ENCODE results near the gene GALR2.

GALR2 gene

DNA sequence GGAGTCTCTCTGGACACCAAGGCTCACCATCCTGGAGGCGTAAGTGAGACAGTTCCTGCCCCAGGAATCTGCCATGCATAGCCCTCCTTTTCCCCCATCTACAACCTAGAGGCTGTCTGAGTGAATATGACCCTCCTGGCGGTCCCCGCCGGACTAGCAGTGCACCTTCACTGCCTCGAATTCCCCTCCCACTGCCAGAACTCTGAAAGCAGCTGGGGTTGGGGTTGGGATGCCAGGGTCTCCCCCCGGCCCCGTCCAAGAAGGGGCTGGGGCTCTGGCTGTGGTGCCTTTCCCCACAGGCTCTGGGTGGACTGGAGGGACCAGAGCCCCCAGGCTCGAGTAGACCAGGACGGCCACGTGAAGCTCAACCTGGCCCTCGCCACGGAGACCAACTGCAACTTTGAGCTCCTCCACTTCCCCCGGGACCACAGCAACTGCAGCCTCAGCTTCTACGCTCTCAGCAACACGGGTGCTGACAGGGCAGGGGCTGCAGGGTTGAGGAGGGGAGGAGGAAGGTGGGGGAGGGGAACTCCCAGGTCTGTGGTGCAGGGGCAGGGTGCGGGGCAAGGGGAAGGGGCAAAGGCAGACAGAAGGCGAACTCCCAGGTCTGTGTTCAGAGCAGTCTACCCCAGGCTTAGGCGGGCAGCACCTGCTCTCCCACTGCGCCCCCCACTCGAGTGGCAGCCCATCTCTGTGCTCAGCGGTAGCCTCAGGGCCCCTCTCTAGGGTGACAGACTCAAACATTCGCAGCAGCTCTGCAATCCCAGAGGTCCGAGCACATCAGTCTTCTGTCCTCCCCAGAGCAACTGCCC lies 5.6 kb downstream of the GALR2 start:
- no peak for DNase-seq (ENCODE audit: low spot score)

DNA sequence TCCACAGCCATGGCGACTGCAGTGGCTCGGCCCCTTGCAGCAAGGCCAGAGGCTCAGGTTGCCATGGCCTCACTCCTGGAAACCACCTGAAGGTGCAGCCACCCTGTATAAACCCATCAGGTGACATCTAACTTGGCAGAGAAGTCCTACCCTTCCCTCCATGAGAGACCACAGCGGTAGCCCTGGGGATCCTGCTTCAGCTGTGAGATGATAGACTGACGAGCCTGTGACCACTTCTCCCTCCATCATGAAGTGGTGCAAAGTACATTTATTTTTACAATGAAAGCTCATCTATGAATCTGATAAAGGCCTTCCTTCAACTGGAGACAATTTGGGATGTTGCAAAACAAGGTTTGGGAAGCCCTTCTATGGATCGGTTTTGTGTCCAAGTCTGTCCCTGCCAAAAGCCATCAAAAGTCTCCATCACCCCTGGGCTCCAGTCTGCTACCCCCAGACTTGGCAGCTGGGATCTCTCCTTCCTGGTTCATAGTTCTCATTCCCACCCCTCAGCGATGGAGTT lies 6.2 kb downstream of the GALR2 start:
- no peak for DNase-seq (ENCODE audit: low spot score)

DNA sequence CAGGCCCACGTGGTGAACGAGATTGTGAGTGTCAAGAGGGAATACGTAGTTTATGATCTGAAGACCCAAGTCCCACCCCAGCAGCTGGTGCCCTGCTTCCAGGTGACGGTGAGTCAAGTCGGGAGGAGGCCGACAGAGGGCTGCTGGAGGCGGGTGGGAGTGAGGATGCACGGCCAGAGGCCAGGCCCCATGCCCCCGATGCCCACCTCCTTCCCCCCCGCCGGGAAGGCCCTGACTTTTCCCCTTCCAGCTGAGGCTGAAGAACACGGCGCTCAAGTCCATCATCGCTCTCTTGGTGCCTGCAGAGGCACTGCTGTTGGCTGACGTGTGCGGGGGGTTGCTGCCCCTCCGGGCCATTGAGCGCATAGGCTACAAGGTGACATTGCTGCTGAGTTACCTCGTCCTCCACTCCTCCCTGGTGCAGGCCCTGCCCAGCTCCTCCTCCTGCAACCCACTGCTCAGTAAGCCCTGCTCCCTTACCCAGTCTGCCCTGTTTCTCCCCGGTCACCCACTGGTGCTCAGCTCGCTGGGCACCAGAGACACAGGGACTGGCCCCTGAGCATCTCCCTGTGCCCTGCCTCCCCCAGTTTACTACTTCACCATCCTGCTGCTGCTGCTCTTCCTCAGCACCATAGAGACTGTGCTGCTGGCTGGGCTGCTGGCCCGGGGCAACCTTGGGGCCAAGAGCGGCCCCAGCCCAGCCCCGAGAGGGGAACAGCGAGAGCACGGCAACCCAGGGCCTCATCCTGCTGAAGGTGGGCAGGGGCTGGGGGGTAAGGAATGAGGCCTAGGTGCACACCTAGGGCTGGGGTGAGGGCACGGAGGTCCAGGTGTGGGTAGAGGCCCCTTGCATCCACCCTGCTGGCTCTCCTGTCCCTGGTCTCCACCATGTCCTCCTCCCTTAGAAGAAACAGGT lies 7.0 kb downstream of the GALR2 start:
- DNase-seq (ENCODE audit: low spot score), result no peak

DNA sequence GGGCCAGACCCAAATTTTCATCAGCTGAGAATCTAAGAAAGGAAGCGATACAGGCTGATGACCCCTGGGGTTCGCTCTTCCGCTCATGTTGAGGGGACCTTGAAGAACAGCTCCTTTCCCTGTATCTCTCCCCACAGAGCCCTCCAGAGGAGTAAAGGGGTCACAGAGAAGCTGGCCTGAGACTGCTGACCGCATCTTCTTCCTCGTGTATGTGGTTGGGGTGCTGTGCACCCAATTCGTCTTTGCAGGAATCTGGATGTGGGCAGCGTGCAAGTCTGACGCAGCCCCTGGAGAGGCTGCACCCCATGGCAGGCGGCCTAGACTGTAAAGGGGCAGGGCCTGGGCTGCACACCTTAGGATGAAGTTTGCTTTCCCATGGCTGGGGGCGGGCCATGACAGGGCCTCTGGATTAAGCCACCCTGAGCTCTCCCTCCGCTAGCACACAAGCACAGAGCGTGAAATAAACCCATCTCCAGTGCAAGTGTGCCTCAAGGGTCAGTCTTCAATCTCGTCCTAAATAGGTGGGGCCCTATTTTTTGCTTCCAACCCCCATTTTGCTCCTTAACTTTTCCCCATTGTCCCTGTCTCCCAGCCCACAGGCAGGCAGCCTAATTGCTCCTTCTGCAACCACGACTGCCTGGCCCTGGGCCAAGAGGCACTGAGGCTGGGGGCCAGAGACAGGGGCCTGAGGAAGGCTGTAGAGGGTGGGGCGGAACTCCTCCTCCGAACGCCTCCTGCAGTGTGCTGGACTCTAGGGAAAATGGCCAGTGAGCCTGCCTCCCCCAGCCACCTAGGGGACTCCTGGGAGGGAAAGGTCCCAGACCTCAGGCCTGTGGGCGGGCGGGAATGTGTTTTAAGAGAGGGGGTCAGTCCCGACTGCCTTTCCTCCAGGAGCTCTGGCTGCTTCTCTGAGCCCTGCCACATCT lies 8.0 kb downstream of the GALR2 start:
- no peak for DNase-seq (ENCODE audit: low spot score)

DNA sequence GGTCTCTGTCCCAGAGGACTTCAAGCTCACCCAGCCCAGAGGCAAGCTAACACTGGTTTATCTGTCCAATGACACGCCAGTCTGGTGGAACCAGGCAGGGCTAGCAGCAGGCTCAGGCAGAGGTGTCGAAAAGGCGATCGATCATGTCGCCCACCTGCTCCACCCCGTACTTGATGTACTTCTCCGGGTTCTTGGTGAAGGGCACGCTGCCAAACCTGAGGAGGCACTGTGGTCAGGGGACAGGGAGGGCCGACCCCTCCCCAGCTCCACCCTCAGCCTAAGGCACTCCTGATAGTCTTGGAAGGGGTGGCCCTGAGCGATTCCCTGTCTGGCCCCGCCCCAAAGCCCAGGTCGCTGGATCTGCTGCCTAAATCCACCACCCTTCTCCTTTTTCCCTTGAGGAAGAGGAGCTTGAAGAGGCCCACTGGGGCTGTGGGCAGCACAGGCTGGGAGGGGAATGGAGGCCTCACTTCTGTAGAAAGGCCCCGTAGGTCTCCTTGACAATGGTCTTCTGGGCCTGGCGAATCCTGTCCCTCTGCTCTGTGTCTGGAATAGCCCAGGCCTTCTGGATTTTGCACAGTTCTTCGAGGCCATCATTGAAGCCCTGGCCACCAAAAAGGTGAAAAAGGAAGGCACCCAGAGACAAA lies 9.1 kb downstream of the GALR2 start:
- no peak for DNase-seq (ENCODE audit: low spot score)

DNA sequence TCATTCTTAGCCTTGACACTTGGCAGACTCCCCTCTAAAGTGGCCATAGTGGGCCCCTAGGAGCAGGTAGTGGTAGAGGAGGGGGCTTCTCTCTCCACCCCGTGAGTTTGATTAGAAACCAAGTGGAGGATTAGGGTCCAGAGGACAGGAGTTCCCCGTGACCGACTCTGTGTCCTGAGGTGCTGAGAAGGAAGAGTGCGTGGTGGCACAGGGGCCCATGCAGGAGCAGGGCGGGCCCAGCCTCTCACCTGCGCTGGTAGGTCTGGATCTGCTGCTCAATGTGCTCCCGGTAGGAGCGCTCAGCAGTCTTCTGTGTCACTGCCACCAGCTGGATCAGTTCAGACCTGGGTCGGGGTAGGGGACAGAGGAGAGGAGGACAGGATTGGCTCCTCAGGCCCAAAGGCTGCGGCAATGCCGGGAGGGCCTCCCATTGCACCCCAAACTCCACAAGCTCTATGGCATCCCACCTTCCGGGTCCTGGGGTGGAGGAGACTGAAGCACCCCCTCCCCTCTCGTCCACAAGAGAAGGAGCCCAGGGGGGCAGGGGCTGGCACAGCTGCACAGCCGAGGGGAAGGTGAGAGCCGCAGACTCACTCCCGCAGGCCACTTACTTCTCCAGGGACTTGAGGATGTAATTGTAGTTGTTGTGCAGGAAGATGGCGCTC lies 10.6 kb downstream of the GALR2 start:
- DNase-seq (ENCODE audit: low spot score), result no peak

DNA sequence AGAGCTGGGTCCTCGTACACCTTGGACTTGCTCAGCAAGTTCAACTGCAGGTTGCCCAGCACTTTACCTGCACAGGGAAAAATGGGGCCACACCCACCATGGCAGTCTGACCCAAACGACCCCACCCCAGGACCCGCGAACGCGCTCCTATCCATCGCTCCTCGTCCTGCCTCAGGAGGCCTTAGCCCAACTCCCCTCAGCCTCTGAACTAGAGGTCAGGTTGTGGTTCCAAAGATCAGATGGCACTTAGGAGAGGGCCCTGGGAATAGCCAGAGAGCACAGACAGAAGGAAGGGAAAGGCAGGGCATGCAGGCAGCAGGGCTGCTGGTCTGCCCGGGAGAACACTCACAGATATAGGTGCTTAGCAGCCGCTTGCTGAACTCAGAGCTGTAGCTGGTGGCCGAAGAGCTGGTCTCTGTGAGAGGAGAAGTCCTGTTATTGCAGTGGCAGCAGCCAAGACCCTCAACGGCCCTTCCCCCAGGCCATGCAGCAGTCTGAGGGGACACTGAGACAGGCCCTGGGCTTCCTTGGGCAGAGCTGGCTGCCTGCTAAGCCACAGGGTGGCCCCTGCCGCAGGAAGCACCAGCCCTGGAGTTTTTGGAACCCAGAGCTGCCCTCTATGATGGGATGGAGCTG lies 11.3 kb downstream of the GALR2 start:
- DNase-seq (ENCODE audit: low spot score), result no peak

DNA sequence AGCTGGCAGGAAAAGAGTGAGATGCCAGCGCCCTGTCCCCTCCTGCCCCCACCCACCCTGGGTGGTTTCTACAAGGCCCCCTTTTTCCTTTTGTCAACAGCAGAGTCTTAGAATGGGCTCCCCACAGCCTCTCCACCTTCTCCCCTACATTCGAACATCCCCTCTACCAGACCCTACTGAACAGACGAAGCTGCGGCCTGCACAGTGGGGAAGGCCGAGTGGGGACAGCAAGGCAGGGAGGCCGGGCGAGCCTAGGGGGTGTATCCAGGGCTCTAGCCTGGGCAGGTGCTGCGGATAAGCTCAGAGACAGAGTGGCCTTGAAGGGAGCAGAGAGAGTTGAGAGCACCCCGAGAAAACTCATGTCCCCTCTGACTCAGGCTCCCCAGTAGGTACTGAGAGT lies 11.8 kb downstream of the GALR2 start:
- no peak for DNase-seq (ENCODE audit: low spot score)

DNA sequence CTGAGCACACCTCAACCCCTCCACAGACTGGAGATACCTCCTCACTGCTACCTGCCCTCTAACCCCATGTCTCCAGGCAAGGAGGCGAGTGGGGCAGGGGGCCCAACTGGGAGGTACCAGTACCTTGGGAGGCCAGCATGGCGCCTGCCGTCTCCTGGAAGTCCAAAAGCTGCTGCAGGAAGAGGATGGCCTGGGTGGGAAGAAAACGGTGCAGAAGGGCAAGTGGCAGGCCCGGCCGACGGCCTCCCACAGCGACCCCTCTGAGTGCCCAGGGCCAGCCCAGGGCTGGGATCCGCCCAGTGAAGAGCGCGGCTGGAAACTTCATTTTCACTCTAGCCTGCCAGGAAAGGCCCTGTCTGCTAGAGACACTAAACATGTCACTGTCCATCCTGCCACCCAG lies 12.9 kb downstream of the GALR2 start:
- DNase-seq (ENCODE audit: low spot score), result no peak

DNA sequence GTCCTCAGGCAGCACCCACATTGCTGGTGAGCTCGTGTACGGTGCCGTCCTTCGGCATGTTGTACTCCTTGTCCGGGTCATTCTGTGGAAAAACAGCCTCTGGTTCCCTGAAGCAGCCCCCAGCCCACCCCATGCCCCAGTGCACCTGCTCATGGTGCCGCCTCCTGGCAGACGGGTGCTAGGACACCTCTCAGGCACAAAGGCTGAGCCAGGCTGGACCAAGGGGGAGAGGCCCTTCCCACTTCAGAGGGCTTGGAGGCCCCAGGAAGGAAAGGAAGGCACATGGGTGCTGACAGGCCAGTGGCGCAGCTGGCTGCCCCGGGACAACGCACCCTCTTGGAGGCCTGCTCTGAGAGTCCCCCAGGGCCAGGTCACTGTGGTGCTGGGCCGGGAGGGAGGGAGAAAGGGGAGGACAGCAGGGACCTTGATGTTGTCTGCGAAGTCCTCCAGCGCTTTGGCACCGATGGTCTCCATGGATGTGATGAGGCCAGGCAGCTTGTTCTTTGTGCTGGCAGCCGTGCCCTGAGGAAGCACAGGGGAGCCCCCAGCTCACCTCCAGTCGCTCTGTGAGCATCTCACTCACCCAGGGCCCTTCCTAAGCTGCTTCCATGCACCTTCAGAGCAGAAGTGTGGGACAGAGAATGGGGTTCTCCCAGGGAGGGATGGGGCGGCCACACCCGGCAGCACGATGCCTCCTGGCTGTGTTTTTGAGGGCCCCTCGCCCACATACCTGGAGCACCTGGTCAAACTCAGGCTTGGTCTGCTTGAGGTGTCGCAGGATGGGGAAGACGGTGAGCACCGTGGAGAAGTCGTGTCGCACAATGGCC lies 13.7 kb downstream of the GALR2 start:
- no peak for DNase-seq (ENCODE audit: low spot score)

DNA sequence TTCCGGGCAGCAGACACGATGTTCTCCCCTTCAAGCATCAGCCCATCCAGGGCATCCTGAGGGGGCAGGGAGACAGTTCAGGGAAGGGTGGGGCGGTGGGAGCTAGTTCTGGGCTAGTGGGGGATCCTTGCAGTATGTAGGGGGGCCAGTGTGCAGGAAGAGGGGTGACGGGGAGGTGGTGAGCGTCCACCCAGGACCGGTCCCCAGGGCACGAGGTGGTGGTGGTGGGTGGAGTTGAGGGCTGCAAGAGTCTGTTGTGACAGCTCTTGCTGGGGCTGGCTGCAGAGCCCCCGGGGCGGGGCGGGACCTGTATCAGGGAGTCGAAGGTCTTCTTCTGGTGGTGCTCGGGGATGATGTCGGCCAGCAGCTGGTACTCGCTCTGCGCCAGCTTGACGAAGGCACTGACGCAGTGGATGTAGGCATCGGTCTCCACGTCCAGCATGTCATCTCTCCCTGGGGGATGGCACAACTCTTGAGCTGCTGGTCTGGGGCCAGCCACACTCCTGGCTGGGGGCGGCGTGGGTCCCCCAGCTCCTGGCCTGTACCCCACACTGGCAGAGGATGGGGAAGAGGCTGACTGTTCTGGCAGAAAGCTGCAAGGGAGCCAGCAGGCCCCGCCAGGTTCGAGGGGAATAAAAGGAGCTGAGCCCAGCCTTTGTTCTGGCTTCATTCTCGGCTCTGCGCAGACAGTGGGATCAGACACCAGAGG lies 14.4 kb downstream of the GALR2 start:
- no peak for DNase-seq (ENCODE audit: low spot score)

DNA sequence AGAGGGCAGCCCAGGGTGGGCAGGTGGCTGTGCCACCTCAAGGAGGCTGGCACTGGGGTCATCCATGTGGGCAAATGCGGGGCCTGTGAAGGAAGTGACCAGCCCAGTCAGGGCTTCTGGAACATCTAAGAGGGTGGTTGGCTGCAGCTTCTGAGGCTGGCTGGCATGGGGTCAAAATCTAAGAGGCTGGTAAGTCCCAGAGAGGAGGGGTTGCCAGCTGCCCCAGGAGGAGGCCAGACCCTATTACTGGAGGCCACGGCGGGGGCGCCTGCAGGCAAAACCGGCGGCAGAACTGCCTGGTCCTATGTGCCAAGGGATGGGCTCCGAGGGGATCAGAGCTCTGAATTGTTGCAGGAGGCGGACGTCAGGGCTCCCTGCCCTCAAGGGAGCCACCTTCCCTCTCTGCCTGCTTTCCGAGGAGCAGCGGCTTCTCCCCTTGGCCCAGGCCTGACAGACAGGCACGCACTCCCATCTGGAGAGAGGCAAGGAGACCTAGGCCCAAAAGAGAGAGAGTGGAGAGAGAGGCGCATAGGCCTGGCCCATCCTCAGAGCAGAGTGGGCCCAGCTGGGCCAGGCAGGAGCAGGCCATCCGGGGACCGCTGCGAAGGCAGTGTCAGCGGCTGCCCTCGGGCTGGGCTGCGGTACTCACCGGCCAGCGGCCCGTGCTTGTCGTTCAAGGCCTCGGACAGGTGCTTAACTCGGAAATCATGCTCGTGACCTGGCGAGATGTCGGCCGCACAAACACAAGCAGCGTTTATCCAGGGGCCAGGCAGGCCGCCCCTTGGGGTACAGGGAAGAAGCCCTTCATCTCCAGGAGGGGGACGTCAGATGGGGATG lies 15.3 kb downstream of the GALR2 start:
- no peak for DNase-seq (ENCODE audit: low spot score)

DNA sequence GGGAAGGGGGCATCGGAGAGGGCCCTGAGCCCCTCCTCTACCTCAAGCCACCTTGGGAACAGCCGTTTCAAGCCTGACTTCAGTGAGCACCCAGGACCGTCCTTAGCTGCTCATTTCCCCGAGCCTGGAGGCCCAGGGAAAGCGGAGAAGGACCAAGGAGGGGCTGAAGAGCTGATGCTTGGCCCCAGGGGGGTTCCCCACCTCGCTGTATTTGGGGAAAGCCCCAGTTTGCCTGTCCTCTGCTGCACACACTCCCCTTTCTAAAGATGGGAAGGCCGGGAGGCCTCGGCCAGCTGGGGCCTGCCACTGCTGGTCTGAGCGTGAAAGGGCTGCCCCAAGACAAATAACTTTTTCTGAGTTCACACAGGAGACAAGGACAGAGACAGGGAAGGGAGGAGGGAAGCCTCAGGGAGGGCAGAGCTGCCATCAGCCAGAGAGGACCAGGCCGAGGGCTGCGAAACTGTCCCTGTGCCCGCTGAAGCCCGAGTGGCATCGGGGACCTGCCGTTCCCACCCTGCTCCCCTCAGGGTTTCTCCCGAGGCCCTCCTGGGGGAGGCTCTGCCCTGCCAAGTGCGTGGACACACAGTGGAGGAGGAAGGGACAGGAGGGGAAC lies 16.0 kb downstream of the GALR2 start:
- no peak for DNase-seq (ENCODE audit: low spot score)

DNA sequence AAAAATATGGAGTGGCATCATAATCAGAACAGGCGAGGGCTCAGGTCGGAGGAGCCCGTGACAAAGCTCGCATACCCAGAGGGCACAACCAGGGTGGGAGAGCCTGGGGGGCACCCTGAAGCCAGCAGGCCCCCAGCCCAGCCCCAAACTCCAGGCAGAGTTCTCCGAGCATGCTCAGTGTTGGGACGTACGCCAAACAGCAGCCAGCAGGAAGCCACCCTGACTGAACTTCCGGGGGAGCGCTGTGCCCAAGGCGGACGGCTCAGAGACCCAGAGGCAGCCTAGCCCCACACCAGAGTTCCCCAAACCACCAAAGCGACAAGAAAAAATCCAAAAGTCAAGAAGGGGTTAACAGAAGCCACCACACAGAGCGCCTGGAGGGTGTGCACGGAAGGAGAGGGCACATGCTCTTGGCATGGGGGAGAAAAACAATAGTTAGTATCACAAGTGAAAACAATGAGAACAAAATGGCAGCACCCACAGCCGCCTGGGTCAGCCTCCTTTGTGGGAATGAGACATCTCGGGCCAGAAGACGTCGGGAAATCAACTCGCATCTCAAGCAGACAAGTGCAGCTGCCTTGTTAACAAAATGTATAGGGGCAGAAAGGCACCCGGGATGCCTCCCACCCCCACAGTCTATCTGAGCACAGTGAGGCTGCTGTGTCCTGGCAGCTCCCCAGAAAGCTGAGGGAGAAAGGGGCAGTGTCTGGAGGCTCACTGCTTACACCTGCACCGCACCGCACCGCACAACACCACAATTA lies 17.1 kb downstream of the GALR2 start:
- no peak for DNase-seq (ENCODE audit: low spot score)

DNA sequence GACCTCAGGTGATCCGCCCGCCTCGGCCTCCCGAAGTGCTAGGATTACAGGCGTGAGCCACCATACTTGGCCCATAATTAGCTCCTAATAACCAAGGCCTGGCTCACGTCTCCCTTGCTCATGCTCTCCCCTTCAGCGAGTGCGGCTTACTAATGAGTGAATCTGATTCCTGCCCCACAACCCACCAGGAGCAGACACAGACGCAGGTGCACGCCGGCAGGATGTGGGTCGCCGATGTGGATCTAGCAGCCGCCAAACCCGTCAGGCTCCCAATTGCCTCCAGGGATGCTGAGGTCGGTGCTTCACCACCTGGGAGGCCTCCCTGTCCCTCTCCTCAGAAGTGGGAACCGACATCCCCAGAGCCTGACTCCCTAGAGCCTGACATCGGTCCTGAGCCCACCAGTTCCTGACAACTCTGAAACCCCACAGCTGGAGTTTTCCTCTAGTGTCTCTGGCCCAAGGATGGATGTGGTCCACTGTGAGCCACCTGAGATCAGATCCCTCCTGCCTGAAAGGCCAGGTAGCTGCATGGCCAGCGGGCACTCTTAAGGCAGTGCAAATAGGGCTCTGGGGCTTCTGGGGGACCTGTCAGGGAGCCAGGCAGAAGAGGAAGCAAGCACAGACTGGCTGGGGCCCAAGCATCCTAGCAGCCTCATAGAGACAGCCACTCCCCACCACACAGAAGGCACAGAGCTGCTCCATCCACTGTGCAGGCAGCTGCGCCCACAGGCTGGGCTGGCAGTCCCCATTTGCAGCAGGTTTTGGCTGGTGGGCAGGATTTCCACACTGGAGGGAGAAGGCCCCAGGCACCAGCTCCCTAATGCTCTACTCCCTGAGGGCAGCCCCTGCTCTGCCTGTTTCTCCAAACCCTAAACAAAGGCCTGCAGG lies 18.2 kb downstream of the GALR2 start:
- peak; percentile 61 for DNase-seq (ENCODE audit: low spot score)

DNA sequence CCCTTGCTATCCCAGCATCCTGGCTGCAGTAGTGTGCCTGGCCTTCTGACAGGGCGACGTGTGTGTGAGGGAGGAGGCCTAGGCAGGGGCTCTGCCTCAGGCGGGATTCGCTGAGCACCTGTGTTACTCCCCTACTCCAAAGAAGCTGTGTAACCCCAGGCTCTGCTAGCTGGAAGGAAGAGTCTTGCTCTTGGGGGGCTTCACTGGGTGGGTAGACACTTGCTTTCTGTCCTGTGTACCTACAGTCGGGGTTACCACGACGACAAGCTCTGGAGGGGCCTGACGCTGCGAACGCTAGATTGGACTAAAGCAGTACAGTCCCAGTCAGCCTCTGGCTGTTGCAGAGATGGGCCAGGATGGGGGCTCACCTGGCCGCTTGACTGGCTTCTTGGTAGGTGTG lies 19.5 kb downstream of the GALR2 start:
- no peak for DNase-seq (ENCODE audit: low spot score)

Data from Ammon's horn (tissue), 1 donor.